GM12891 (cell line): Measurements from ENCODE around the gene LMCD1.

Source experiments
- PAX5 ChIP-seq: IDR thresholded peaks from 2 replicates; pipeline ENCODE4 v1.6.1; 2011; ENCODE audit warnings: low read length, moderate library complexity, mild to moderate bottlenecking; ENCODE audit not compliant: insufficient read depth, severe bottlenecking
- POLR2A ChIP-seq: IDR thresholded peaks from 2 replicates; pipeline ENCODE4 v1.6.1; 2011; ENCODE audit warnings: low read depth, low read length, control low read depth
- POLR2AphosphoS5 ChIP-seq: IDR thresholded peaks from 2 replicates; pipeline ENCODE4 v1.6.1; 2011; ENCODE audit warnings: low read depth, low read length, control low read depth
- POU2F2 ChIP-seq: IDR thresholded peaks from 2 replicates; pipeline ENCODE4 v1.6.1; 2011; ENCODE audit warnings: low read depth, mild to moderate bottlenecking, control low read depth, low read length, moderate library complexity
- SPI1 ChIP-seq: IDR thresholded peaks from 2 replicates; pipeline ENCODE4 v1.6.1; 2011; ENCODE audit warnings: low read depth, low read length, control low read depth
- TAF1 ChIP-seq: IDR thresholded peaks from 2 replicates; pipeline ENCODE4 v1.6.1; 2011; ENCODE audit warnings: low read depth, low read length, control low read depth

DNA sequence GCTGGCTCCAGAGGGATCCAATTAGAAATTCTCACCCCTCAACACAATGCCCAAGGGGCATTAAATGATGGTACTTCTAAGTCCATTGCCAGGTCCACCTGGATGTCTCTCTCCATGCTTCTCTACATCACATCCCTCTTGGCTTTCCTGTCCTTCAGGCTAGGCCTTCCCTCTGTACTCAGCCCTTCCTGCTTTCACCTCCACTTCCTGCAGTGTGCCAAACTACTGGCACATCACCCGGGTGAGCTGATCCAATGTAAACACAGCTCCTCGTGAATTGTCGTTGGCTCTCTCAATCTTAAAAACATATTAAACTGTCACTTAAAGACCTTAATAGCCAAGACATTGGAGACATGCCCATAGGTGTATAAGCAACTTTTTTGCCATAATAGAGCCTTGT lies 4.0 kb downstream of the LMCD1 start:
- TF ChIP-seq POU2F2 (no peak), POLR2A (no peak), SPI1 (no peak), POLR2AphosphoS5 (no peak), TAF1 (no peak), PAX5 (no peak)
